Stomach (tissue), 9 donors: ENCODE results near the gene CTNND2. TPM values are rescaled to one million over a fixed set of nuclear protein-coding genes. Genes with fewer than 3 reads are reported as not detected.

Experiments
- DNase-seq, 2 donors: peaks; one replicate each; pipeline versions ENCODE4 v3.0.0 to v3.0.0-alpha.2; 2013 to 2019
- H3K27ac ChIP-seq, 5 donors: fragments of 200-600 bp in 4 of 5; sonication (generic) in 4 of 5; one replicate each; pipeline ENCODE4 v1.5.1; 2013 to 2019; ENCODE audit warnings: mild to moderate bottlenecking in 1 of 5, moderate library complexity in 1 of 5
- H3K27me3 ChIP-seq, 3 donors: fragments of 200-600 bp; sonication (generic); one replicate each; pipeline ENCODE4 v1.5.1; 2017 to 2019; ENCODE audit warnings: mixed run types in 1 of 3
- H3K36me3 ChIP-seq, 4 donors: fragments of 200-600 bp; sonication (generic); 1 replicate in 3 of 4; 2 replicates in 1 of 4; pipeline ENCODE4 v1.5.1; 2016 to 2019
- H3K4me1 ChIP-seq, 4 donors: fragments of 200-600 bp; sonication (generic); one replicate each; pipeline ENCODE4 v1.5.1; 2016 to 2019
- H3K4me3 ChIP-seq, 4 donors: fragments of 200-600 bp; sonication (generic) in 3 of 4; one replicate each; pipeline ENCODE4 v1.5.1; 2016 to 2019; ENCODE audit warnings: mild to moderate bottlenecking in 1 of 4
- H3K9me3 ChIP-seq, 4 donors: fragments of 200-600 bp; sonication (generic); one replicate each; pipeline ENCODE4 v1.5.1; 2016 to 2019
- EP300 ChIP-seq: sonication (generic); formaldehyde crosslinking; IDR thresholded peaks from one replicate; pipeline ENCODE4 v1.6.1; 2017; ENCODE audit warnings: antibody characterized with exemption
- POLR2A ChIP-seq, 4 donors: fragments of 450-650 bp; IDR thresholded peaks; one replicate each; pipeline ENCODE4 v1.6.1; 2016; ENCODE audit warnings: antibody characterized with exemption in 4 of 4, control low read depth in 2 of 4, mild to moderate bottlenecking in 1 of 4, moderate library complexity in 1 of 4
- POLR2AphosphoS5 ChIP-seq, 3 donors: sonication (generic); formaldehyde crosslinking; IDR thresholded peaks; one replicate each; pipeline ENCODE4 v1.6.1; 2016; ENCODE audit warnings: antibody characterized with exemption in 3 of 3
- WGBS, 5 donors: extraction: QIAGEN DNeasy Blood & Tissue Kit in 3 of 5; methylation state at CpG; one replicate each; pipeline versions ENCODE4 v1.1.5 to v1.1.7; 2013 to 2018; 5-methylcytosine and 5-hydroxymethylcytosine counted together
- intact Hi-C: fragments of 100-400 bp; cut with DNase I; formaldehyde crosslinking; loops from one replicate; pipeline ENCODE4 v1.15.1; 2023; ENCODE audit warnings: low total_unique reads
- polyA plus RNA-seq, 3 donors: library from polyadenylated mRNA; stranded (reverse); fragments of 200-250 nt; gene quantifications; one replicate each; pipeline ENCODE4 v1.2.3, GENCODE V29; 2013
- total RNA-seq, 5 donors: library from RNA; depleted of rRNA; stranded (reverse); fragments of >200 nt; gene quantifications; one replicate each; pipeline versions ENCODE4 v1.1.0 to v1.2.3, GENCODE V29; 2014 to 2016
- TF ChIP-seq, protein P1 (sequence below), 7 experiments: fragments of 450-650 bp in 4 of 7; fragments of 200-600 bp in 3 of 7; sonication (generic) in 3 of 7; IDR thresholded peaks; one replicate each; pipeline ENCODE4 v1.5.1; 2016 to 2019; ENCODE audit warnings: antibody characterized with exemption in 7 of 7, control low read depth in 2 of 7, mild to moderate bottlenecking in 1 of 7
- donor health status: healthy with polysubstance abuse.
- donor health status: Bipolar disorder and iron deficiency.
- donor health status: healthy.

The CTNND2 gene
- total and polyA plus RNA-seq, 8 donors: 0.29 to 3.4 (median 2.0) TPM; not detected in 2

DNA sequence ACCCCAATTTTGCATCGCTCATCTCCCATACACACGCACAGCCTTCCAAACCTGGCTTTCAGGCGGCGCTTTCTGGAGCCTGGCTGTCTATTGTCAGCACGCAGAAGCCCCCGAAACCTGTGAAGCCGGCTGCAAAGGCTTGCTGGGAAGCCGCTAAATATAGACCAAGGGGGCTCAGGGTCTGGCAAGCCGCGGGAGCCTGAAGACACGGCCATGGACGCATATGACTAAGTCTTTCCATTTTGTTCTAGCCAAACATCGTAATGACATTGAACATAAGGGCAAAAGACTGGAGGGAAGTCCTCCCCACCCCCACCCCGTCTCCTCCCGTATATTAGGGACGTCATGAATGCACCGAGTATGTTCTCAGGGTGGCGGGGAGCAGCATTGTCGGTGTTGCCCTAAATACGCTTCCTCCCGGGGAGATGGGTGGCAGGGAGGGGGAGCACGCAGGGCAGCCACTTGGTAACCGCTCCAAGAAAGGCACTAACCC lies 1.1 kb downstream of the CTNND2 start:
- Histone ChIP-seq H3K9me3 (peaks cover 0 to 6% (median 1%) of the 10 kb centered on the region in 4 donors), H3K36me3 (no peaks in the 10 kb centered on the region), H3K4me3 (peak overlapping the region; percentile 33 to 45 (median 38)), H3K27ac (peak overlapping the region in 1 of 5 donors; percentile 29), H3K4me1 (peaks cover 0 to 19% (median 9%) of the 10 kb centered on the region in 4 donors), H3K27me3 (peaks cover 0 to 60% (median 13%) of the 10 kb centered on the region in 3 donors)
- TF ChIP-seq EP300 (no peak), POLR2A (IDR thresholded peaks at IDR 0.05) (no peak), POLR2AphosphoS5 (IDR thresholded peaks at IDR 0.05) (no peak)
- TF ChIP-seq, protein P1, sequence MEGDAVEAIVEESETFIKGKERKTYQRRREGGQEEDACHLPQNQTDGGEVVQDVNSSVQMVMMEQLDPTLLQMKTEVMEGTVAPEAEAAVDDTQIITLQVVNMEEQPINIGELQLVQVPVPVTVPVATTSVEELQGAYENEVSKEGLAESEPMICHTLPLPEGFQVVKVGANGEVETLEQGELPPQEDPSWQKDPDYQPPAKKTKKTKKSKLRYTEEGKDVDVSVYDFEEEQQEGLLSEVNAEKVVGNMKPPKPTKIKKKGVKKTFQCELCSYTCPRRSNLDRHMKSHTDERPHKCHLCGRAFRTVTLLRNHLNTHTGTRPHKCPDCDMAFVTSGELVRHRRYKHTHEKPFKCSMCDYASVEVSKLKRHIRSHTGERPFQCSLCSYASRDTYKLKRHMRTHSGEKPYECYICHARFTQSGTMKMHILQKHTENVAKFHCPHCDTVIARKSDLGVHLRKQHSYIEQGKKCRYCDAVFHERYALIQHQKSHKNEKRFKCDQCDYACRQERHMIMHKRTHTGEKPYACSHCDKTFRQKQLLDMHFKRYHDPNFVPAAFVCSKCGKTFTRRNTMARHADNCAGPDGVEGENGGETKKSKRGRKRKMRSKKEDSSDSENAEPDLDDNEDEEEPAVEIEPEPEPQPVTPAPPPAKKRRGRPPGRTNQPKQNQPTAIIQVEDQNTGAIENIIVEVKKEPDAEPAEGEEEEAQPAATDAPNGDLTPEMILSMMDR (IDR thresholded peaks at IDR 0.05): no peak
- WGBS, 5 donors: 4 to 6% (median 4%) methylated on average over 16 to 23 of the region's 23 CpGs
- DNase-seq: peak in 1 of 2 donors; percentile 54
- intact Hi-C loops: no loop called here

DNA sequence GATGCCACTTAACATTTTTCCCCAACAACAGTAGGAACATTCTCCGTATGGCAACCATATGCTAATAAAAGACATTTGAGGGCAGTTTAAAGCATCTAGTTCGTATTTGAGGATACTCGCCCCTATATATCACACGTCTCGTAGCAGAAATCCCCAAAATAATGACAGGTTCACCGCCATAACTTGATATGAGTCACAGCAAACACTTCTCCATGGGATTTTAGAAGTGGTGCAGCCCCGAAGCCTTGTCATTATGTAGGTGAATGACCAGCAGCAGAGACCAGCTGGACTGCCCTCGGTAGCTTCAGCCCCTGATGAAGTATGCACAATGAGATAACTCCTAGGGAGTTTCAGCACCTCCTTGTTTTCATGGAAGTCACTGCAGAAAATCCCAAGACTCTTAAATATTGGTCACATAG lies 2.0 kb downstream of the CTNND2 start:
- TF ChIP-seq POLR2A (IDR thresholded peaks at IDR 0.05) (no peak), POLR2AphosphoS5 (IDR thresholded peaks at IDR 0.05) (no peak)
- Histone ChIP-seq H3K27me3 (peaks cover 0 to 53% (median 13%) of the 10 kb centered on the region in 3 donors), H3K36me3 (no peaks in the 10 kb centered on the region), H3K9me3 (peaks cover 0 to 6% (median 2%) of the 10 kb centered on the region in 4 donors), H3K4me3 (no peak overlapping the region), H3K27ac (no peak overlapping the region), H3K4me1 (peaks cover 0 to 19% (median 9%) of the 10 kb centered on the region in 4 donors)
- intact Hi-C loops: no loop called here
- DNase-seq: peak in 1 of 2 donors; percentile 12
- WGBS, 5 donors: 64 to 80% (median 65%) methylated on average over 8 of the region's 8 CpGs

DNA sequence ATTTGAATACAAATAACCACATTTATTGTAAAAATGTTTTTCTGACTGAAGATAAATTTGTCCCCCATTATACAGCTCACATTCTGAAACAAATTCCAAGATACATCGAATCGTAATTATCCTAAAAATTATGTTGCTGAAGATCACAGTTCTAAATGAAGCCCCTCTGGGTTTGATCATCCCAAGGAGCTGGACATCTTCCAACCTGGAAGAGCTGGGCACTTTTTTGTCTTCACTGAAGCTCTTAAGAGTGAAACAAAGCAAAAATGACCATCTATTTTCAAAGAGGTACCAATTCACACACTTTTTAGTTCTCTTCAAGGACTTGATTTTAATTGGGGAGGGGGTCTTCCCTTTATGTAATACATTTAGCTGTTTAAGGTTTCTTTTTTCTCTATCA lies 5.5 kb downstream of the CTNND2 start:
- no peak for DNase-seq
- H3K4me1 ChIP-seq: peaks cover 0 to 10% (median 5%) of the 10 kb centered on the region in 4 donors
- no peak overlapping the region for H3K4me3 ChIP-seq
- 86 to 93% (median 91%) methylated on average over 2 of the region's 2 CpGs for WGBS, 5 donors
- intact Hi-C loops: no loop called here
- H3K36me3 ChIP-seq: no peaks in the 10 kb centered on the region
- H3K9me3 ChIP-seq: peaks cover 3 to 6% (median 5%) of the 10 kb centered on the region in 4 donors
- TF ChIP-seq POLR2AphosphoS5 (IDR thresholded peaks at IDR 0.05): no peak
- TF ChIP-seq, protein P1 (IDR thresholded peaks at IDR 0.05): no peak
- TF ChIP-seq POLR2A (IDR thresholded peaks at IDR 0.05): no peak
- no peak for TF ChIP-seq EP300
- H3K27ac ChIP-seq: no peak overlapping the region
- peaks cover 0 to 26% (median 12%) of the 10 kb centered on the region in 3 donors for H3K27me3 ChIP-seq

DNA sequence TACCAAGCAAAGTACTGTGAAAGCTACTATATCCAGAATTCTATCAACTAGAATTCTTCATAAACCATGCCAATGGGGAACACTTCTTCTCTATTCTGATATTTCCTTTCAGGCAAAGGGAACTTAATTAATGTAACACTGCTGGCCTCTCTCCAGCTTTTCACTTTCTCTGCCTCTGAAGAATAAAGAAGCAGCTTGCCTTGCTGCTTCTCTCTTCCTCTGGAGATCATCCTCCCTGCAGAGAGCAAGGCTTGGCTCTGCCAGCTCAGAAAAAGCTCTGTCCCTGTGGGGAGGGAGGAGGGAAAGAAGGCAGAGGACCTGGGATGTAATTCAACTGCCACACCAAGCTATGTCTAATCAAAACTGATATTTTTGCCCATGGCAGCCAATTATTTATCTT lies 6.5 kb downstream of the CTNND2 start:
- Histone ChIP-seq H3K9me3 (peaks cover 0 to 6% (median 4%) of the 10 kb centered on the region in 4 donors), H3K36me3 (no peaks in the 10 kb centered on the region), H3K4me1 (peaks cover 0 to under 1% (median under 1%) of the 10 kb centered on the region in 4 donors), H3K27me3 (peaks cover 0 to 15% (median 2%) of the 10 kb centered on the region in 3 donors), H3K4me3 (no peak overlapping the region), H3K27ac (no peak overlapping the region)
- intact Hi-C loops: no loop called here
- no peak for DNase-seq
- TF ChIP-seq POLR2A (IDR thresholded peaks at IDR 0.05): no peak

DNA sequence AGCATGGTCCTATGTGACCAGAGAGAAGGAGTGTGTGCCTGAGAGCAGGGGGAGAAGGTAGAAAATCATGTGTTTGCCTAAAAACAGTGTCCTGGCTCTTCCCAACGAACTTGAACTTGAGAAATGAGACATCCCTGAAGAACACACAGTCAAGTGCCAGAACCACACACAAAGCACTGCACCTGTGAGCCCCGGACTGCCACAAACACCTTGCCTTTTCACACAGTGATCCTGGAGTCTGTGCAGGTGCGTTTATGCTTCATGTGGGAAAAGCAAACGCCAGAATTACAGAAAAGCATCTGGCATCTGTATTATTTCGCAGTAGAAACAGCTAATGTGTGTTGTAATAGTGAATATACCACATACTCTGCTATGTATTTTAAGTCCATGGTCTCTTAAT lies 9.3 kb downstream of the CTNND2 start:
- intact Hi-C loops: no loop called here
- no peaks in the 10 kb centered on the region for H3K36me3 ChIP-seq
- H3K27me3 ChIP-seq: no peaks in the 10 kb centered on the region
- peaks cover 0 to 6% (median 4%) of the 10 kb centered on the region in 4 donors for H3K9me3 ChIP-seq
- TF ChIP-seq EP300: no peak
- no peak for TF ChIP-seq POLR2A (IDR thresholded peaks at IDR 0.05)
- TF ChIP-seq POLR2AphosphoS5 (IDR thresholded peaks at IDR 0.05): no peak
- TF ChIP-seq, protein P1 (IDR thresholded peaks at IDR 0.05): no peak
- WGBS, 5 donors: 49 to 63% (median 54%) methylated on average over 5 of the region's 5 CpGs
- no peaks in the 10 kb centered on the region for H3K4me1 ChIP-seq
- no peak overlapping the region for H3K4me3 ChIP-seq
- peak in 1 of 2 donors; percentile 39 for DNase-seq
- no peak overlapping the region for H3K27ac ChIP-seq
